ENCODE results near the gene MRC2.

The MRC2 gene

GRCh38 chr17:62637809-62638208, 10.3 kb downstream of the MRC2 start:
- DNase-seq: no peak

- no peak for DNase-seq
These were observed 13.7 kb downstream of the MRC2 start for GRCh38 chr17:62641153-62641552.

- DNase-seq: no peak
These were observed 14.5 kb downstream of the MRC2 start for GRCh38 chr17:62641951-62642350.

- no peak for DNase-seq
These were observed 16.0 kb downstream of the MRC2 start for GRCh38 chr17:62643496-62643895.

GRCh38 chr17:62644487-62645173, 17.2 kb downstream of the MRC2 start:
- DNase-seq: no peak

- DNase-seq: no peak
These were observed 20.9 kb downstream of the MRC2 start for GRCh38 chr17:62648251-62648955.

GRCh38 chr17:62648956-62649294, 21.5 kb downstream of the MRC2 start:
- DNase-seq: no peak

GRCh38 chr17:62649570-62649969, 22.1 kb downstream of the MRC2 start:
- DNase-seq: no peak

GRCh38 chr17:62650587-62650986, 23.1 kb downstream of the MRC2 start:
- DNase-seq: no peak

GRCh38 chr17:62652251-62653001, 25.0 kb downstream of the MRC2 start:
- DNase-seq: peak; percentile 12

GRCh38 chr17:62653002-62653825, 25.7 kb downstream of the MRC2 start:
- peak; percentile 33 for DNase-seq

GRCh38 chr17:62653826-62654761, 26.6 kb downstream of the MRC2 start:
- no peak for DNase-seq

- no peak for DNase-seq
These were observed 28.2 kb downstream of the MRC2 start for GRCh38 chr17:62655656-62656055.

- DNase-seq: no peak
These were observed 29.0 kb downstream of the MRC2 start for GRCh38 chr17:62656446-62656845.

GRCh38 chr17:62657145-62657665, 29.7 kb downstream of the MRC2 start:
- no peak for DNase-seq

- no peak for DNase-seq
These were observed 30.2 kb downstream of the MRC2 start for GRCh38 chr17:62657690-62658089.

- DNase-seq: no peak
These were observed 30.9 kb downstream of the MRC2 start for GRCh38 chr17:62658136-62658920.

GRCh38 chr17:62660629-62661118, 33.2 kb downstream of the MRC2 start:
- no peak for DNase-seq

GRCh38 chr17:62661337-62661736, 33.9 kb downstream of the MRC2 start:
- DNase-seq: no peak

- DNase-seq: no peak
These were observed 35.4 kb downstream of the MRC2 start for GRCh38 chr17:62662855-62663254.

GRCh38 chr17:62663304-62663703, 35.8 kb downstream of the MRC2 start:
- no peak for DNase-seq

Measured in KG1 (cell line).